ENCODE measurements around the gene CABLES1.

The CABLES1 gene

DNA sequence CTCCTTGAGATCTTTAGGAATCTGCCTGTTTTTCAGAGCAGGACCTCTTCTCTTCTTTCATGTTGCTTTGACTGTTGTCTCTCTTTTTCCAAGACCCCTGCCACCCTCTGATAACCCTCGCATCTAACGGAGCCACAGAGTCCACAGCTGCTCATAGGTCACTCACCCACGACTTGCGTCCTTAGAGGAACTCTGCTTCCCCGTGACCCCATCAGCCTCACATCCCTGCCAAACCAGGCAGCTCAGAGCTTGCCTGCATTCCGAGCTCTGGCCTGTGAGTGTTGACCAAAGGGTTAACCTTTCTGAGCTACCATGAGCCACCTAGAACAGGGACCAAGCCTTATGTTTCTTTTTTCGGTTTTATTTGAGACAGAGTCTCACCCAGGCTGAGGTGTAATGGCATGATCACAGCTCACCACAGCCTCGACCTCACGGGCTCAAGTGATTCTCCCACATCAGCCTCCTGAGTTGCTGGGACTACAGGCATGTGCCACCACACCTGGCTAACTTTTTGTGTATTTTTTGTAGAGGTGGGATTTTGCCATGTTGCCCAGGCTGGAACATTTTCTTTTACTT lies 36.4 kb downstream of the CABLES1 start:
- H3K36me3 ChIP-seq (ENCODE audit: control insufficient read depth, insufficient read depth, low read length), result no peaks in the 10 kb centered on the region; the same call in 1 of the 2 replicates
- no peak for DNase-seq (ENCODE audit: extremely low read depth, insufficient read length)
- TF ChIP-seq CTCF (IDR thresholded peaks at IDR 0.05; ENCODE audit: insufficient read depth, low read length, poor library complexity, severe bottlenecking), result no peak
- H3K4me3 ChIP-seq (replicated peaks; ENCODE audit: low read depth, low read length), result no peak overlapping the region
- H3K27me3 ChIP-seq (replicated peaks; ENCODE audit: control insufficient read depth, insufficient read depth, low read length), result no peaks in the 10 kb centered on the region

DNA sequence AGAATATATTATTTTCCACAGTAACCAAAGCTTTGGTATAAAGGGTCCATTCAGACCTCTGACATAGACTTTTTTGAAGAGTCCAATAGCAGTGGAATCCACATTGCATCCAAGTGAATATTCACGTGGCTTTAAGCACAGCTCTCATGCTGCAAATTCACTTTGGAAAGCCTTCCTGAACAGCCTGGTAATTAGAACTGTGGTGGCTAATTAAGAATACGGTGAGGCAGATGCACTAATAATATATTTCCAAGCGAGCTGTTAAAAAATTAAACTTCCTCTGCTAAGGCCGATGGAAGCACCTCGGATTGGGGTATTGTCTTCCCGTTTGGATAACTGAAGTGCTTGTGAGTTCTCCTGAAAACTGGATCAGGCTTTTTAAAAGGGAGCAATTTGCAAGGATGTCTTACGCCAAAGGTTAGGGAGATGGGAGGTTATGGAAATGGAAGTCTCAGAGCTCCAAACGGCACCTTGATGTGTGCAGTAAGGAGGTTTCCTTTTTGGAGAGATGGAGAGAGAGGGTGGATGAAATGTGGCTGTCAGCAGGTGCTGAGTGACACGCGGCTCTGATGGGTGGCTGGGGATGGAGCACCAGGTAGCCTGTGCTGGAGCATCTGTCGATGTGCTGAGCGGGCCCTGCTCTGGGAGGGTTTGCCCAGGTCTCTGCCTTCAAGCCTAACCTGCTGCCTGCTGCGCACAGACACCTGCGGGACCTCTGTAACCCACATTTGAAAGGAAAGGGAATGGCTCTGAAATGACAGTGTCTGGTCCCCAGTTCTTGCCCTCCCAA lies 37.5 kb downstream of the CABLES1 start:
- no peak for DNase-seq (ENCODE audit: extremely low read depth, insufficient read length)
- H3K36me3 ChIP-seq (ENCODE audit: control insufficient read depth, insufficient read depth, low read length), result no peaks in the 10 kb centered on the region; the same call in 1 of the 2 replicates
- no peaks in the 10 kb centered on the region for H3K27me3 ChIP-seq (replicated peaks; ENCODE audit: control insufficient read depth, insufficient read depth, low read length)
- no peak for TF ChIP-seq CTCF (IDR thresholded peaks at IDR 0.05; ENCODE audit: insufficient read depth, low read length, poor library complexity, severe bottlenecking)
- H3K4me3 ChIP-seq (replicated peaks; ENCODE audit: low read depth, low read length), result no peak overlapping the region

DNA sequence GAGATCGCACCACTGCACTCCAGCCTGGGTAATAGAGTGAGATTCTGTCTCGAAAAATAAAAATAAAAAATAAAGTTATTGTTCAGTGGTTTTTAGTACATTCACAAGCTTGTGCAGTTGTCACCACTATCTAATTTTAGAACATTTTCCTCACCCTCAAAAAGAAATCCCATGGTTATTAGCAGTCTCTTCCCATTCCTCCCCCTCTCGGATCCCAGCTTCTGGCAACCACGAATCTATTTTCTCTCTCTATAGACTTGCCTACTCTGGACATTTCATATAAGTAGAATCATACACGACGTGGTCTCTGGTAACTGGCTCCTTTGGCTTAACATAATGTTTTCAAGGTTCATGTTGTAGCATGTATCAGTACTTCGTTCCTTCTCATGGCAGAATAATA lies 38.6 kb downstream of the CABLES1 start:
- no peak for DNase-seq (ENCODE audit: extremely low read depth, insufficient read length)
- H3K36me3 ChIP-seq (ENCODE audit: control insufficient read depth, insufficient read depth, low read length), result no peaks in the 10 kb centered on the region; the same call in 1 of the 2 replicates
- no peak for TF ChIP-seq CTCF (IDR thresholded peaks at IDR 0.05; ENCODE audit: insufficient read depth, low read length, poor library complexity, severe bottlenecking)
- H3K4me3 ChIP-seq (replicated peaks; ENCODE audit: low read depth, low read length), result no peak overlapping the region
- H3K27me3 ChIP-seq (replicated peaks; ENCODE audit: control insufficient read depth, insufficient read depth, low read length), result no peaks in the 10 kb centered on the region

DNA sequence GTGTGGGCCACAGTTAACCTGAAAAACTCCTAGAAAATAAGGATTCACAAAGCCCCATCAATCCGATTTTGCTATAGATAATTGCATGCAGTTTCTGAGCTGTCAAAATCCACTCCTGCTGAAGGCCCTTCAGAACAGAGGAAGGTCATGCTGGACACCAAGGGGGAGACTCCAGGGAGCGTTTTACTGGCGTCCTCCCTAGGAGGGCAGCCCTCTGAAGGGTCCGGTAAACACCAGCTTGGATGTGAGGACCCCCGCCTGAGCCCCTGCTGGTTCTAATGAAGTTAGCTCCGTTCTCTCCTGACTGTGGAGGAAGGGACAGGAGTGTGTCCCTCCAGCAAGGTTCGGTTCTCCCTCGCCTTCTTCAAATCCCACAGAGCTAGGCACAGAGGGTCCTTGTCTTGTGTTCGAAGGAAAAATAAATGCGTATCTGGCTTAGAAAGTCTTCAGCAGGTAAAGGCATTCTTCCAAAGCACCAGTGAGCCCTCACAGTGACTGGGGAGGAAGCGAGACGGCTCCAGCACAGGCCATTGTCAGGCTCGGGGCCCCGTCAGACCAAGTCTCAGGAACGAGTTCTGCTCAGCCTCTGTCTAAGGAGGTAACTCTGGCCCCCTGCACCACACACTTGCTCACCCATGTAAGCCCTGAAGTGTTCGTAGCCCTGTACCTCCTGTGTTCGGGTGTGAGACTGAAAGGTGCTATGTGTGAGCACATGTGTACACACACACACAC lies 41.6 kb downstream of the CABLES1 start:
- H3K36me3 ChIP-seq (ENCODE audit: control insufficient read depth, insufficient read depth, low read length), result no peaks in the 10 kb centered on the region
- H3K4me3 ChIP-seq (replicated peaks; ENCODE audit: low read depth, low read length), result no peak overlapping the region
- no peak for DNase-seq (ENCODE audit: extremely low read depth, insufficient read length)
- H3K27me3 ChIP-seq (replicated peaks; ENCODE audit: control insufficient read depth, insufficient read depth, low read length), result no peaks in the 10 kb centered on the region
- TF ChIP-seq CTCF (IDR thresholded peaks at IDR 0.05; ENCODE audit: insufficient read depth, low read length, poor library complexity, severe bottlenecking), result no peak

GRCh38 chr18:23177433-23178072 lies 42.3 kb downstream of the CABLES1 start:
- Histone ChIP-seq H3K27me3 (replicated peaks; ENCODE audit: control insufficient read depth, insufficient read depth, low read length) (no peaks in the 10 kb centered on the region), H3K36me3 (ENCODE audit: control insufficient read depth, insufficient read depth, low read length) (no peaks in the 10 kb centered on the region), H3K4me3 (replicated peaks; ENCODE audit: low read depth, low read length) (no peak overlapping the region)
- no peak for TF ChIP-seq CTCF (IDR thresholded peaks at IDR 0.05; ENCODE audit: insufficient read depth, low read length, poor library complexity, severe bottlenecking)
- DNase-seq (ENCODE audit: extremely low read depth, insufficient read length), result no peak
